NOMO-1 treated with DMSO at 0.1 percent for 48 hours (cell line): Measurements from ENCODE around the gene MORC1.
A peak's percentile ranks its signal among the peaks of the same experiment; 100 is the strongest.

Experiments used
- DNase-seq: peaks from one replicate; lab custom pipeline; 2025; ENCODE audit not compliant: unreplicated experiment; lab: John Stamatoyannopoulos, UW

Gene MORC1

DNA sequence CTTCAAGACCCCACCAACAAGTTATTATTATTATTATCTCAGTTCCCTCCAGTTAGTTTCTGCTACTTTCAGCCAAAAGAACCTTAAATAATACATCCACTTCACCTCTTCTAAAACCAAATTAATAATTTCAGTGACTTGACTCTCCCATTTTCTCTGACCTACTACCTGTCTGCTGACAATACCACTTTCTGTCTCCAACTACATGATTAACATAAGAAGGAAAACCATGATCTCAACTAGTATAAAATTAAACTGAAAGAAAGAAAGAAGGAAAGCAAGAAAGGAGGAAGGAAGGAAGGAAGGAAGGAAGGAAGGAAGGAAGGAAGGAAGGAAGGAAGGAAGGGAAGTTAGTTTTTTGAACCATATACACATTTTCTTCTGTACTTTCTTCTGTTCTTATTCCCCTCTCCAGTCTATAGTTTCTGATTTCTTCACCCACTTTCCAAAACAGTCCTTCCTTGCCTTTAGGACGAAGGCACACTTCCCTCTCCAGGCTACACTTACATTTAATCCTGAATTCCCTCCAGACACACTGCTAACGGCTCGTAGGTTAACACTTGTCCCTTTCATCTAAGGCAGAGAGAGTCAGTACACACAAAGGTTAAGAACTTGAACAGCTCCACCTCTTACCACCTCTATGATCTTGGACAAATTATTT lies 84.8 kb downstream of the MORC1 start:
- DNase-seq: no peak

DNA sequence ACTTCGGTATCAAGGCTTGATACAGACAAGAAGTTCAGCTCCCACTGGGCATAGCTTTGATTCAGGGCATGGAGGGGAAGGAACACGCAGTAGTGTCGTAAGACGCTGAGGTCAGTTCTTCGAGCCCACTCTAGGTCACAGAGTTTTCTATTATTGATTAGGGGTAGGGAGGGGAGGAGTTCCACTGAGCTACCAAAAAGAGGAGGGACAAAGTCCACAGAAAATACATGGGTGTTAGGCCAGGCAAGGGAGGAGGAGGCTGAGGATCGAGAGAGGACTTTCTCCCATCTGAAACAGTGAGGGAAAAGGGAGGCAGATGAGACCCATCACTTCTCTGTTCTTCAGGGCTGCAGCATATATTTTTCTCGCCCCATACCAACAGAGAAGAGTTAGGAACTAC lies 89.2 kb downstream of the MORC1 start:
- DNase-seq: no peak

DNA sequence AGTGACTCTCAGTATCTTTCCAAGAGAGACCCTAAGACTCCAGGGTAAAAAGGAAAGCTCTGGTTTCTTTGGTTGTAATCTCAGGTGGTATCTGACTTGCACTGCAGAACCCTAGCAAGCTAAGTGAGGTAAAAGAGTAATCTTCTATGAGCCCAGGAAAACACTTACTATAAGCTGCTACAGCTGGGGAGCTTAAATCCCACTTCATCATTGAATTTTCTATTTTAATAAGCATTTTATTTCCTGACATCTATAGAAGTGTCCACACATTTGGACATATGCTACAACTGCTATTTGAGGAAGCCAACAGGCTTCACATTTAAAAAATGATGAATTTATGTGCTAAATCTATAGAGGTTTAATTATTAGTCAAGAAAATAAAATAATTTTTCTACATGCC lies 91.1 kb downstream of the MORC1 start:
- no peak for DNase-seq

DNA sequence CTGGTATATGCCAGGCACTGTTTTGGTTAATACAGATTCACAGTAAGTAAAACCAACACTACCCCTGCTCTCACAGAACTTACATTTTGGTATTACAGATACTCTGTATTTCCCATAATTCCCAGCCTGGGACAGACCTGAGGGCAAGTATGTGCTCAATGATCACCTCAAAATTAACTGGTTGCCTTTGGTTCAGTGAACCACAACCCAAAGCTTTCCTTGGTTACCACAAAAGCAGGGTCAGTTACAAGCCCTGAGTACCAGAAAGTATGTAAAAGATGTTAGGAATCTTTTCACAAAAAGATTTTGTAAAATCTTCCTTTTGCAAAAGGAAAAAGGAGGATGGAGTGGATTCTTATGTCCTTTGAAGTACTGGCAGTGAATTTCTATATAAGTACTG lies 92.0 kb downstream of the MORC1 start:
- no peak for DNase-seq

DNA sequence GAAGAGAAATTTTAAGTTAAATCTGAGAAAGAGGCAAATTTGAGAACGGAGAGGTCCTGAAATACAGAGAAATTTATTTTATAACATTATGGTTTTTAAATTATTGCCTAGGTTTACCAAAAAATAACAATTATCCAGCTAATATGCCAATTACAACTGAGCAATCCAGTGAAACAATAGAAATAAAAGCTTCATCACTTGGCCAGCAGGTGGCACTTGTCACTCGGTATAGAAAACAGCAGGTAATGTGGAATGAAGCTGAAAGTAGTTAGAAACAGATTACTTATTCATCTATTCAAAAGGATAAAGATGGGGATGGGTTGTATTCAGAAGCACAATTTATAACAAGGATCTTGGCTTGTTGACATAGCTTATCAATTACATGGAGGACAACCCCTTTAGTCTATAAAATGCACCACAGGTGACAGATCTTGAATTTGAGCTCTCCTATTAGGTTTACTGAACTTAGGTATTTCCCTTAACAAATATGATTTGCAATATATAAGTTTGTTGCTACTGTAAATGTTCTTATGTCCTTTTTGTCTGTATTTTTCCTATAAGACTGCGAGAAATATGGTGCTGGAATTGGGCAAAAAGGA lies 94.2 kb downstream of the MORC1 start:
- DNase-seq: peak; percentile 37

DNA sequence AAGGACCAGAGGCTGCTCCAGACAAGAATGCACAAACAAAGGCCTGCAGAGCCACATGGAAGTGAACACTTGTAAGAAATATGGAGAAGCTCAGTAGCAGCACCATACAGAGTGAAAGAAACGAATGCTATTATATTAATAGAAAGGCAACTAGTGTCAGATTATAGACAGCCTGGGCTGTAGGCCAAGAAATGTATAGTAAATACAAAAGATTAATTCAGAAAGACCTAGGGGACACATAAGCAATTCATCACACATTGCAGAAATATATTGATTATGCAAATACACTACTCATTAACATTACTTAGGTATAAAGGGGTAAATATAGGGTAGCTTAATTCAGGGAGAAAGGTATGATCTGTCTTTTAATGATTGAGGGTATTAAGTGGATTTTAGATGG lies 94.8 kb downstream of the MORC1 start:
- no peak for DNase-seq

DNA sequence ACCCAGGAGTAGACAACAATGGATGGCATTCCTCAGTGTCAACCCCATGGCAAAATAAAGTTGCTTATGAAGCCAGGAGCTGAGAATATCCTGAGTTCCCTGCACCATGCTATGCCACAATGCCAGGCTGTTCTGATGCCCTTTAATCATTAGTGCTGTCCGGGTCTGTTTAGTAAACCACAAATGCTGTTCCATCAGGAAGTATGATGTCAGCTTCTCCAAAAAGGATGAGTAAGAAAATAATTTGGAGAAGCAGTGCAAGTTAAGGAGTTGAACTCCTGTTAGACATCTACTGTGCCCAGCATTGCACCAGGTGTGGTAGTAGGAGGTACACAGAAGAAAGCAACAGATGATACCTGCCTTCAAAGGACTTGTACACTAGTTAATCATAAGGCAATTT lies 96.4 kb downstream of the MORC1 start:
- DNase-seq: no peak

DNA sequence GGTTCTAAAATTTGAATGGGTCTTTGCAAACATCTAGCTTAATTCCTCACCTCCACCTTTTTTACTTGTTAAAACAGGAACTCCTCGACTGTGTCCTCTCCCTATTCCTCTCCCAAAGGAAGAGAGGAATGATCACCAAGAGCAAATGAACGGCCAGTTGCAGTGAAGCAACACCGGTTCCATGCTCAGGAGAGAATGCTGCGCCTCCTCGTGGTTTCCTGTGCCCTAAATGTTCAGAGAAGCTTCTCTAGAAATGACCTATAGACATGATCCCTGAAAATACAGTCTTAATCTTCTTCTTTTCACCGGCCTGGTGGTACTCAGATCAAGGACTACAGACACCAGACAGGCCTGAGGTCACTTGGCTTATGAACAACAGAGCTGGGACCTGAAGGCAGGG lies 99.1 kb downstream of the MORC1 start:
- no peak for DNase-seq

DNA sequence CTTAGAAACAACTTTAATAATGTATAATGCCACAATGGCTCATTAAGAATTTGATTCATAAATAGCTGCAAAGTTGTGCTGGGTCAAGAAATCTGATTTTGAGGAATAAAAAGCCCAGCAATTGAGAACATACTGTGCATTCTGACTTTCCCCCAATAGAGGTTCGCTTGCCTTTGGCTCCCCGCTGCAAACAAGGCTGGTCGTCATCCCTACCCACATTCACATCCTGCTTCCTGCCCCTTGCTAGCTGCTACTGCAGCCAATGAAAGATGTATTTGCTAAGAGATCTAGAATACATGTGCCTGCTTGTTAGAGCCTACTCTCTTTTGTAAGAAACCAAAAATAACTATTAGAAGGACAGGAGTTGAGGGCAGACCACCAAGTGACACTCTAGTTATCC lies 112.5 kb downstream of the MORC1 start:
- DNase-seq: no peak

DNA sequence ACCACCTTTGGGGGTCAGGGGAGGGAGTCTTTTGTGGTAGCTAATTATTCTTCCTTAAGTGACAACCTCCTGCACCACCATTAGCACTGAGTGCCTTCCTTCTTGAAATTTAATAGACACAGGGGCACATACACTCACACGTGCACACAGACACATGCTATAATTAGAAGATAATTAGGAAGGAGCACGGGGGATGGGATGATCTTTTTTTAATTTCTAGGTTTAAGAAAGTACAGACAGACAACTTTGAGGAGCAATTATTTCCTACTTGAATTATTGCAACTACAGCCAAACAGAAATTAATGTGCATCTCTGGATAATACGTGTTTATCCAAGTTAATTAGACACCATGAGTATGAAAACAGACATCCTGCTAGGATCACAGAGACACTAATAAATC lies 119.5 kb downstream of the MORC1 start:
- DNase-seq: no peak

DNA sequence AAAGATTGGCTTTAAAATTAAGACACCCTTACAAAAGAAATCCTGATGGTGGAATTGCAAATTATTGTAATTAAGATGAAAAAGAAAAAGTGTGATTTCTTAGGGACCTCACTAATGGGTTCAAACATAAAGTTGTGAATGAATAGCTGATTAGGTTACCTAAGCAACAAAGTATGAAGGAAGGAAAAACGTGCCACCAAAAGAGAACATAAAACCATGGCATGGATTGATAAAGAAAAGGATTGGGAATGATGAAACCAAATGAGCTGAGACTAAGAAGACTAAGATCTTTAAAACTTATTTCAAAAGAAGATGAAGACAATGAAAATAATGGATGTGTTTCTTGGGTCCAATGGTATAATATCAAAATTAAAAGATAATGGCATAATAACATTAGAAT lies 132.1 kb downstream of the MORC1 start:
- no peak for DNase-seq

DNA sequence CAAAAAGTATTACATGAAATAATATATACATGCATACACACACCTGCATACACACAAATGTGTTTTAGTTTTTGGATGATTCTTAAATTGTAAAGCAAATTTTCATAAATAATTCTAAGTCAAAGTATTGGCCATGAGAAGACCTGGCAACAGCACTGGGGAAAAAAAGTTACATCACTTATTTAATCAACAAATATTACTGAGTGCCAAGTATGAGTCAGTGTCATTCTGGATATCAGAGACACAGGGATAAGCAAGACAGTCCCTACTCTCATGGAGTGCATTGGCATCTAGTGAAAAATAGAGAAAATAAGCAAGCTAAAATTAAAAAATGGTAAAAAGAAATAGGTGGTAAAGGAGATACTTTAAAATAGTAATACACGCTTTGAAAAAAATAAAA lies 134.9 kb downstream of the MORC1 start:
- no peak for DNase-seq

DNA sequence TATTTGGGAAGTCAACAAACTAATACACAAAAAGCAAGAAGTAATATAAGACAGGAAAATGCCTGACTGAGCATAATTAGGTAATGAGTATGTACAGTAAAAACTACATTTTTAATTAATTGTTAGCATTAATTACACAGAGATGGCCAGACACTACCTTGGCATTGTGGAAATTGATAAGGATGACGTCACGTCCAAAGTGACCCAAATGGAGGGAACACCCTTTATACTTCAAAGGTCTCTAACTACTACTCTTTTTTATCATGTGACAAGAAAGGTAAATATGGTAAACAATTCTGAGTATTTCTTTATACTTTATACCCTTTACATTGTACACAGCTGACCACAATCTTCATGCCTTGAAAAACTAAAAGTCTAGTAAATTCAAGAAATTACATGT lies 141.9 kb downstream of the MORC1 start:
- no peak for DNase-seq

DNA sequence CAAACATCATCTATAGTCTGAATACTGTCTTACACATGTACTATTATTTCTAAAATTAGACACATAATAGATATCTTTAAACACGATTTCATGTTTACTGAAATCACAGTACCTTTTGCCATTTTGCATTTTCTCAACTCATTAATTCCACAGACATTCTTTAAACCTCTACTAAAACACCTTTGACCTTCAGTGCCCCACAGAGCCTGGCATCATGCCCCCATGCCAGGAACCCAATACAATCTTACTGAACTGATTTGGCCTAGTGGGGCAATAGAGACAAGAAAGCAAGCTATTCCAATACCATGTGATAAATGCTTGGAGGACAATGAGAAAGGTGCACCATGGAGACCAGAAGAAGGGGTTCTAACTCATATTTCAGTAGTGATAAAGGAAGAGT lies 144.9 kb downstream of the MORC1 start:
- no peak for DNase-seq

DNA sequence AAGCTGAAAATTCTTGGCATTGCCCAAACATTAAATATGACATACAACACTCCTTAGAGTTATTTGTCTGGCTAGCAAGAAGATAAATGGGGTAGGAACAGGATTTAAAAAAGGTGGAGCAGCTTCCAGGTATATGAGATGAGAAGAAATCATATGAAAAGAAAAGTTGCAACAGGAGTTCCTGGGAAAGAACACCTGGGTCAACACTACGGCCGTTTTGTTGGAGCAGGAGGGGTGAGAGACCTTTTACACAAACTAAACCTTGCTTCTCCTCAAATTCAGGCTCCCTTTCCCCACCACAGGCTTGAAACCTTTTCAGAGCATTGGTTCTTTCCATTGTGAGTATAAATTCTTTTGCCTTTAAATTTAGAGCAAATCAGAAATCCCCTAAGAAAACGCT lies 145.5 kb downstream of the MORC1 start:
- no peak for DNase-seq

DNA sequence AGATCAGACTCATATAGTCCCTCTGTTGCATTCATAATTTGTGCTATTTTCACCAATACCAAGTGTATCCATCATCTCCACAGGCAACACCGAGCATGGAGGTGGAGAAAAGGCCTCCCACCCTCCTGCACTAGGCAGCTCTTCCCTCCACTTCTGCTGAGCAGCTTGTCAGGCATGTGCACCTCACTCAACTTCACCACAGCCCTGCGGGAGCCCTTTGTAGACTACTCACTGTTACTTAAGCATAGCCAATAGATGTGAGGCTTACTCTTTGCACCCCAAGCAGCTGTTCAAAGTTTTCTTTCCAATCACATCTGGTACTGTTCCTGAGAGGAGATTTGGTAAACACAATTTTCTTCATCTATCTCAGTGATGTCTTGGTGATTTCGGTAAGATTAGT lies 147.4 kb downstream of the MORC1 start:
- DNase-seq: no peak

DNA sequence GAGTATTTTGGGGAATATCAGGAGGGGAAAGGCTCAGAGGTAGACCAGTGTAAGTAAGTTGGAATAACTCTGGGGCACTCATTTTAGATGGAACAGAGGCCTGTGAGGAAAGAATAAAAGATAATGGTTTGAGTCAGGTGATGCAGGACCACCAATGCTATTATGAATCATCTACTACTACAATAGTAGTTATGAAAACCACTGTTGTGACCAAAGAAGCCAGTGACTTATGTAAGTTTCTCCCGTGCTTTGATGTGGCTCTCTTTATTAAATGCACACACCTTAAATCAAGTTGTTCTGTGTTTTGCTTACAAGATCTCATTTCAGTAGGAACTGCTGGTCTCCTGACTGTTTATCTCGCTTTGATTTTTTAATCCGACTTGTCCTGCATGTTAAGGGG lies 151.2 kb downstream of the MORC1 start:
- no peak for DNase-seq

DNA sequence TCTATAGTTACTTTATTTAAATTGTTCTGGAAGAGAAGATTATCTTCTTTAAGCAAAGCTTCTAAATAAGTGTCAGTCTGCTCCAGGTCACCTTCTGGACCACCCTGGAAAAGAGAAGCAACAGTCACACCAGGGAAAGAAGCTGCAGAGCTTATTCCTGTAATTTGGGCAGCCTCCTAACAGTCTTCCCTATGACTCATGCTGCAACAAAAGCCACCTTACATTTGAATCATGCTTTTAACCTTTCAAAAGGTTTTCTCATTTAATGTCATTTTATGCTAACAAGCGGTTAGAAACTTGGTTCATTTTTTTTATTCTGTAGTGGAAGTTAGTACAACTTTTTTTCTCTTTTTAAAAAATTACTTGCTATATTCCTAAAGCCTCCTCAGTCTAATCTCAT lies 158.9 kb downstream of the MORC1 start:
- no peak for DNase-seq

DNA sequence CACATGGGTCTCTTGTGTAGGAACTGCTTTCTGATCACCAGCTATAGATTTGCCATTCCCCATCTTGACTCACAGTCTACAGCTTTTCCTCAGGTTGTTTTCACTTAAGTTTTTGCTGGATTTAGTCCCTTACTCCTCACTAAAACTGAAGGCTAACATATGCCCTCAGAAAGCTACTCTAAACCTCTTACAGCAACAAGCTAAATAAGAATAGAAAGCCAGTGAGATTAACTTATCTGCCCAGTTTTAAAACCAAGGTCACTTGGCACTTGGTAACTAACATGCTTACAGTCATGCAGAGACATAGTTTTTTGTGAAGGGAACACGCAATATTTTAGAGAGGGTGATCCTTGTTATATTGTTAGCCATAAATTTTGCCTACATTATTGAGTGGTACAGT lies 164.2 kb downstream of the MORC1 start, which contains the start of gene GUCA1C:
TSS of gene GUCA1C (minus strand) at position 180 of the 400 bp plus-strand sequence. CDS start at position 63, 117 bp downstream.
- no peak for DNase-seq

DNA sequence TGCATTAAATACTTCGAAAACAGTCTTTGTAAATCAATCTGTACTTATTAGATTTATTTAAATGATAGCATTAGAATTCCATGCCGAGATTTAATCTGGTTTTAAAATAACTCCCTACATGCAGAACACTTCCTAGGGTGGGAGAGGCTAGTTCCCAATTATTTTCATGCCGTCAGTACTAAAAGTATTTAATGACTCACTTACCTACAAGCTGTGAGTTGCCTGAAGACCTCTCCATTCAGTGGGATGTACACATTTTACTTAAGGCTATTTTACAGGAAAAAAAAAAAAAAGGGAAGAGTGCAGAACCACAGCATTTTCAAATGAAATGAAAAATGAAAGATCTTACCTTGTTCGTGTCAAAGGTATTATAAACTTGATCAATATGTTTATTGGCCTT lies 164.7 kb downstream of the MORC1 start:
- DNase-seq: no peak

DNA sequence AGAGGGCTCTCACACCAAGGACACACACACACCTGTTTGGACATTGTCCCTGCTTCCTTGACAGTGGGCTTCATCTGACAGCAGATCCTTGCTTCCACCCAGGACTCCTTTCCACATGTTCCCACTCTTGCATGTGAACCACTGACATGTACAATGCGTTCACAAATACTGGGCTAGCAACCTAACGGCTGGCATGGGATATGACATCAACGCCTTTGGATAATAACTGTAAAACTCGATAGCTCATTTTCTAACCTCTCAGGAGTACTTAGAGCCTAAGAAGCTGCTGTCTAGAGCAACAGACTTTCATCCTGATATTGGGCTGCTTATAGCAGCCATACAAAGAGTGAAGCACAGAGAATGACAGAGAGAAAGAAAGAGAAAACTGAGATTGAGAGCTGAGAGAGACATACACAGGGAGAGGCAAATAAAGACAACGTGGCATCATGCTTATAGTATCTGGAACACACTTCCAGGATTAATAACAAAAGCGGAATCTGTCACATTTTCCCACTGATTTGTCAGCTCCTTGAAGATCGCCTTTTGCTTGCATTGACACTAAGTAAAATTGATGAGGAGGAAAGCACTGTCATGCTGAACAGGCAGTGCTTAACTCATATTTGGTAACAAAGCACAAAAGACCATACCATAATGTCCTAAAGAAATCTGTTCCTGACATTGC lies 166.0 kb downstream of the MORC1 start:
- DNase-seq: no peak

DNA sequence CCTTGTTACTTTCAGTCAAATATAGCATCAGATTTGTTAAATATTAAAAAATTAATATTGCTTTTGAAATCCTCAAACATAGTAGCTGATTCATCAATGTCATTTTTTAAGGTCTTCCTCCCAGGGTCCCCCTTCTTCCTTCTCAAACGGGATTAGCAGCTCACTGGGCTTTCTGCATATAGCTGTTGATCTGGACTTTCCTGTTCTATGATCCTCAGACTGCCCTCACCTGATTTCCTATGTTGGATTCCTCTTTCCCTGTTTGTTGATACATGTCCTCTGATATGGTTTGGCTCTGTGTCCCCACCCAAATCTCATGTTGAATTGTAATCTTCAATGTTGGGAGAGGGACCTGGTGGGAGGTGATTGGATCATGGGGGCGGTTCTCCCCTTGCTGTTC lies 170.1 kb downstream of the MORC1 start:
- no peak for DNase-seq
